Lung (tissue), 12 donors: ENCODE data around the gene GPR146. TPM values are rescaled to one million over a fixed set of nuclear protein-coding genes. Genes with fewer than 3 reads are reported as not detected.

Source experiments
- ATAC-seq: fragments of 200-7000 bp; cut with Tn5 transposase; one replicate; pipeline ENCODE4 v1.9.1; 2020; ENCODE audit warnings: moderate number of reproducible peaks; ENCODE audit not compliant: insufficient read depth, low FRiP score
- DNase-seq, 3 donors: peaks; one replicate each; pipeline ENCODE4 v3.0.0-alpha.2; 2013 to 2017
- H3K27ac ChIP-seq, 2 donors: one replicate each; pipeline ENCODE4 v1.5.1; 2013; ENCODE audit warnings: mild to moderate bottlenecking in 2 of 2, moderate library complexity in 2 of 2, control low read depth in 1 of 2, inconsistent platforms in 1 of 2, low read depth in 1 of 2, low read length in 1 of 2
- H3K27me3 ChIP-seq, 3 donors: one replicate each; pipeline ENCODE4 v1.5.1; 2013; ENCODE audit warnings: low read length in 2 of 3; ENCODE audit not compliant: control insufficient read depth in 3 of 3, insufficient read depth in 3 of 3
- H3K36me3 ChIP-seq, 4 donors: one replicate each; pipeline ENCODE4 v1.5.1; 2013; ENCODE audit warnings: low read length in 4 of 4, mild to moderate bottlenecking in 1 of 4, moderate library complexity in 1 of 4; ENCODE audit not compliant: control insufficient read depth in 4 of 4, insufficient read depth in 4 of 4
- H3K4me1 ChIP-seq, 5 donors: one replicate each; pipeline ENCODE4 v1.5.1; 2013; ENCODE audit warnings: low read length in 5 of 5, mild to moderate bottlenecking in 2 of 5, moderate library complexity in 1 of 5; ENCODE audit not compliant: control insufficient read depth in 5 of 5, insufficient read depth in 5 of 5
- H3K4me3 ChIP-seq: one replicate; pipeline ENCODE4 v1.5.1; 2013; ENCODE audit warnings: mild to moderate bottlenecking, control low read depth, moderate library complexity
- H3K9ac ChIP-seq, 2 donors: one replicate each; pipeline ENCODE4 v1.5.1; 2013; ENCODE audit warnings: low read length in 2 of 2, control low read depth in 1 of 2; ENCODE audit not compliant: insufficient read depth in 1 of 2
- H3K9me3 ChIP-seq, 4 donors: one replicate each; pipeline ENCODE4 v1.5.1; 2013; ENCODE audit warnings: low read length in 3 of 4, mild to moderate bottlenecking in 1 of 4, moderate library complexity in 1 of 4; ENCODE audit not compliant: control insufficient read depth in 4 of 4, insufficient read depth in 3 of 4
- CTCF ChIP-seq: IDR thresholded peaks from 2 replicates; pipeline ENCODE4 v1.5.1; 2012; ENCODE audit warnings: mild to moderate bottlenecking; ENCODE audit errors: control extremely low read depth, extremely low read depth
- WGBS, 2 donors: extraction: QIAGEN DNeasy Blood & Tissue Kit; methylation state at CpG; one replicate each; pipeline ENCODE4 v1.1.7; 2013; 5-methylcytosine and 5-hydroxymethylcytosine counted together
- polyA plus RNA-seq, 2 donors: library from polyadenylated mRNA; stranded (reverse); fragments of 200-250 nt; gene quantifications; one replicate each; pipeline ENCODE4 v1.2.1, GENCODE V29; 2013
- total RNA-seq, 2 donors: library from RNA; depleted of rRNA in 1 of 2; stranded (reverse); fragments of >200 nt in 1 of 2; gene quantifications; one replicate each; pipeline ENCODE4 v1.2.1, GENCODE V29; 2014 to 2021
- donor health status: control.
- donor health status: control.
- donor health status: Bipolar disorder and iron deficiency.
- donor health status: healthy.
- donor health status: DM: yes; HTN: yes; CAD: no.

The GPR146 gene
- total and polyA plus RNA-seq, 4 donors: 13.7 to 27.1 (median 14.0) TPM

- Histone ChIP-seq H3K36me3 (peaks cover 0 to 17% (median 4%) of the 10 kb centered on the region in 4 donors), H3K27ac (no peak overlapping the region), H3K9me3 (no peaks in the 10 kb centered on the region), H3K9ac (no peak overlapping the region), H3K4me3 (no peak overlapping the region), H3K27me3 (no peaks in the 10 kb centered on the region), H3K4me1 (peaks cover 0 to 3% (median 0%) of the 10 kb centered on the region in 5 donors)
- no peak for ATAC-seq
- WGBS, 2 donors: 88 to 89% methylated on average over 14 of the region's 14 CpGs
- DNase-seq: no peak
- no peak for TF ChIP-seq CTCF
These were observed 25.0 kb upstream of the GPR146 start for GRCh38 chr7:1019255-1019785.

GRCh38 chr7:1019789-1020610 is 24.3 kb upstream of the GPR146 start:
- Histone ChIP-seq H3K9me3 (no peaks in the 10 kb centered on the region), H3K27me3 (no peaks in the 10 kb centered on the region), H3K36me3 (peaks cover 0 to 19% (median 4%) of the 10 kb centered on the region in 4 donors), H3K27ac (no peak overlapping the region), H3K4me3 (no peak overlapping the region), H3K9ac (no peak overlapping the region), H3K4me1 (peaks cover 0 to 3% (median 0%) of the 10 kb centered on the region in 5 donors)
- 95 to 96% methylated on average over 40 to 42 of the region's 42 CpGs for WGBS, 2 donors
- TF ChIP-seq CTCF: no peak
- DNase-seq (no peak), ATAC-seq (no peak)

GRCh38 chr7:1020849-1021251 is 23.5 kb upstream of the GPR146 start:
- H3K4me3 ChIP-seq: no peak overlapping the region
- no peak for TF ChIP-seq CTCF
- ATAC-seq (no peak), DNase-seq (no peak)
- WGBS, 2 donors: 82 to 95% methylated on average over 7 of the region's 7 CpGs
- H3K4me1 ChIP-seq: peaks cover 0 to 3% (median 0%) of the 10 kb centered on the region in 5 donors
- H3K9me3 ChIP-seq: no peaks in the 10 kb centered on the region
- H3K27ac ChIP-seq: no peak overlapping the region
- H3K9ac ChIP-seq: no peak overlapping the region
- H3K27me3 ChIP-seq: no peaks in the 10 kb centered on the region
- H3K36me3 ChIP-seq: peaks cover 0 to 27% (median 7%) of the 10 kb centered on the region in 4 donors
